GM12865 (cell line): ENCODE data around the gene HSF2BP.

Experiments used
- DNase-seq: peaks from one replicate; pipeline ENCODE4 v3.0.0; 2010; ENCODE audit warnings: low read depth
- H3K4me3 ChIP-seq: 2 replicates; pipeline ENCODE4 v1.5.1; 2011; ENCODE audit warnings: mild to moderate bottlenecking, low read depth, low read length, control low read depth
- CTCF ChIP-seq: IDR thresholded peaks from 2 replicates; pipeline ENCODE4 v1.5.1; 2011; ENCODE audit warnings: low read length, control low read depth, low read depth, inconsistent platforms; ENCODE audit not compliant: insufficient read depth; ENCODE audit errors: missing control alignments

Gene HSF2BP

GRCh38 chr21:43648171-43648570 is 11.1 kb downstream of the HSF2BP start:
- no peak for TF ChIP-seq CTCF
- no peak overlapping the region for H3K4me3 ChIP-seq
- DNase-seq, result no peak

GRCh38 chr21:43646550-43647260 is 12.6 kb downstream of the HSF2BP start:
- peak; percentile 99 for TF ChIP-seq CTCF
- DNase-seq, result peak; percentile 92
- no peak overlapping the region for H3K4me3 ChIP-seq

- no peak for TF ChIP-seq CTCF
- no peak overlapping the region for H3K4me3 ChIP-seq
- no peak for DNase-seq
Observed at GRCh38 chr21:43645976-43646375, 13.3 kb downstream of the HSF2BP start.

GRCh38 chr21:43645136-43645891 is 14.0 kb downstream of the HSF2BP start:
- TF ChIP-seq CTCF, result peak; percentile 30
- H3K4me3 ChIP-seq, result no peak overlapping the region
- DNase-seq, result peak; percentile 76

GRCh38 chr21:43644609-43645008 is 14.7 kb downstream of the HSF2BP start:
- TF ChIP-seq CTCF, result no peak
- no peak for DNase-seq
- no peak overlapping the region for H3K4me3 ChIP-seq

GRCh38 chr21:43644071-43644470 is 15.2 kb downstream of the HSF2BP start:
- H3K4me3 ChIP-seq, result no peak overlapping the region
- no peak for DNase-seq
- no peak for TF ChIP-seq CTCF
